ENCODE data around the gene ADGRV1.

Gene ADGRV1

DNA sequence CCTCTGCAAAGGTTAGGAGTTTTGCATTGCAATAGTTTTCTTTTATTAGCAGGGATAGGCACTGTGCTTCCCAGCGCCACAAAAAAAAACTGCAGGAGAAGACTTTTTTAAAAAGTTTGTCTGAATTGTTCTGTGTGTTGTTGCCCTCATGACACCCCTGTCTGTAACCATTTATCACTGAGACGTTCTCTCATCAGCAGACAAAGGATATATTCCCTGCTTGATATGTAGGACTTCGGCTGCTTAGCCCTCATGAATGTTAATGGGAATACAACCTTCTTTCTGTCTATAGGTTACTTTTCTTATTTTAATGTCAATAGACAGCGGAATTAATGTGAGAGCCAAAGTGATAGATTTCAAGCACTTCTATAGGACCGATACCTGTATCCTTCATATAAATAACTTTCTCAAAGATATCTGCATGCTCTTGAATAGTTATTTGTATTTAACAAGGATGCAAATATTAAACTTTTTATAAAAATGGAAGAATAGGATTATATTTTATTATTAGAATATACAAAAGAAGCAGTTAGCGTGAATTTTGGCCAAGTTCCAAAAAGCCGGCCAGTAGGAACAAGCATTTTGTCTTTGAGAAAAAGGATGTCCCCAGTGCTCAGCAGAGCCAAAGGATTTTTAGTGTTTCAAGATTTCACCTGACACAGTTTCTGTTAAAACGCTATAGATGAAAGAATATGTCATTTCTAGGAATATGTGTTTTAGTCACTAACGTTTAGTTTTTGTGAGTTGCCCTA, 27.7 kb upstream of the ADGRV1 start:
- Histone ChIP-seq H4K20me1 (peaks cover 26% of the 10 kb centered on the region; the same call in 1 of the 2 replicates), H3K27me3 (no peaks in the 10 kb centered on the region), H3K4me1 (peaks cover 22% of the 10 kb centered on the region), H3K27ac (no peak overlapping the region), H3K36me3 (no peaks in the 10 kb centered on the region; the same call in 1 of the 2 replicates), H3K4me2 (peak overlapping the region; percentile 64), H3K9me3 (no peaks in the 10 kb centered on the region), H3K9ac (no peak overlapping the region), H3K4me3 (0 out of 2 replicates have a peak overlapping the region, but pooled peaks have one; percentile 84)
- no peak for TF ChIP-seq Cebpa-rat (IDR thresholded peaks at IDR 0.05)

- Histone ChIP-seq H4K20me1 (no peaks in the 10 kb centered on the region; the same call in 1 of the 2 replicates), H3K27ac (no peak overlapping the region), H3K9me3 (no peaks in the 10 kb centered on the region), H3K27me3 (no peaks in the 10 kb centered on the region), H3K4me2 (no peak overlapping the region), H3K9ac (no peak overlapping the region), H3K36me3 (no peaks in the 10 kb centered on the region), H3K4me1 (no peaks in the 10 kb centered on the region), H3K4me3 (no peak overlapping the region)
- no peak for TF ChIP-seq Cebpa-rat (IDR thresholded peaks at IDR 0.05)
Observed at GRCh38 chr5:90533794-90534193, 24.8 kb upstream of the ADGRV1 start.

DNA sequence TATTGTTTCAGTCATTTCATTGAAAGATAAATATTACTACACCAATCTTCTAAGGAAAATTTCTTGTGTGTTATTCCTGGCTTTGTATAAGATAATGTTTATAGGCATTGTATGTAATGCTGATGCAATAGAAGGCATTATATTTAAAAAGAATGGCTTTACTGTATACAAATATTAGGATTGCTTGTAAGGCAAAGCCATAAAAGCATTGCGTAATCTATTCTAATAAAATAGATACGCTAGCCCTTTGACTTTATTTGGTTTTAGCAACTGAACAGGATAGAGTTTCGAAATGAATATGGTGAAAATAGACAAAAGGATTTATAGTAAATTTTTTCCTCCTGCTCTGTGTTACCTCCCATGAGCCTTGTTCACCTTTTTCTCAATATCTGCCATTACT, 23.7 kb upstream of the ADGRV1 start:
- Histone ChIP-seq H3K27me3 (no peaks in the 10 kb centered on the region), H3K4me1 (no peaks in the 10 kb centered on the region), H3K36me3 (no peaks in the 10 kb centered on the region), H3K4me3 (no peak overlapping the region), H3K9ac (no peak overlapping the region), H4K20me1 (no peaks in the 10 kb centered on the region), H3K27ac (no peak overlapping the region), H3K4me2 (no peak overlapping the region), H3K9me3 (no peaks in the 10 kb centered on the region)
- TF ChIP-seq Cebpa-rat (IDR thresholded peaks at IDR 0.05), result peak; percentile 37; the same call in 1 of the 2 replicates

DNA sequence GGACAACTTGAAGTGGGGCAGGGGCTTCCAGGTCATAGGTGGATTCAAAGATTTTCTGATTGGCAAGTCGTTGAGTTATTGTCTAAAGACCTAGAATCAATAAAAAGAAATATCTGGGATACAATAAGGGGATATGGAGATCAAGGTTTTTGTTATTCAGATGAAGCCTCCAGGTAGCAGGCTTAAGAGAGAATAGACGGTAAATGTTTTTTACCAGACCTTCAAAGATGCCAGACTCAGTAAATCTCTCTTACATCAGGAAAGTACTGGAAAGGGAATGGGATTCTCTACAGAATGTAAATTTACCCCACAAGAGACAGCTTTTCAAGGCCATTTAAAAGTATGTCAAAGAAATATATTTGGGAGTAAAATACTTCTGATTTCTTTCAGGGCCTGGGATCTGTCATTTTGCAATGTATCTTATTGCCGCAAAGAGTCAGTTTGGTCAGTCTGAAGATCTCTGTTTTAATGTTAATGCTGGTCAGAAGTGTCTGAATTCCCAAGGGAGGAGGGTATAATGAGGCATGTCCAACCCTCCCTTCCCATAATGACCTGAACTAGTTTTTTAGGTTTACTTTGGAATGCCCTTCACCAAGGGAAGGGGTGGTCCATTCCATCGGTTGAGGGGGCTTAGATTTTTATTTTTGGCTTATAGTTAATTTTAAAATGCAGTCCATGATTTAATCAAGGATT, 15.6 kb upstream of the ADGRV1 start:
- Histone ChIP-seq H3K27me3 (no peaks in the 10 kb centered on the region), H3K9ac (no peak overlapping the region), H3K9me3 (no peaks in the 10 kb centered on the region), H3K27ac (no peak overlapping the region), H3K4me2 (no peak overlapping the region), H4K20me1 (no peaks in the 10 kb centered on the region), H3K4me3 (no peak overlapping the region), H3K4me1 (no peaks in the 10 kb centered on the region), H3K36me3 (no peaks in the 10 kb centered on the region)
- TF ChIP-seq Cebpa-rat (IDR thresholded peaks at IDR 0.05), result no peak

DNA sequence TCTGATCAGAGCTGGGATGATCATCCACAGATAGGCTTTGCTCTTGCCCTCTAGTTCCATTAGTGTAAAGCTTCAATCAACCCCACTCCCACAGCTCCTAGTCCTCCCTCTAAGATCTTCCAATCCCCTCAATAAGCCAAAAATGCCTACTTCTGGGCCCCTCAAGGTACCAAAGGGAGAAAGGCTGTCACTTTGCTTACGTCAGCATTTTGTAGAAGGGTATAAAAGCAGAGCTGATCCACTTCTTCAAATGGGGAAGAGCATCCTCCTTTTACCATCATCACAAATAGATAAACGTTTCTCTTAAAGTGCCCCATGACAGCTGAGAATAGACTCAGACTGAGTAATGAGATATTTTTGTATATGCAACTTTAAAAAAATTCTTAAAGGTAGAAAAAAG, 13.1 kb upstream of the ADGRV1 start:
- no peak overlapping the region for H3K4me2 ChIP-seq
- no peaks in the 10 kb centered on the region for H3K9me3 ChIP-seq
- peaks cover 2% of the 10 kb centered on the region; the same call in 1 of the 2 replicates for H3K4me1 ChIP-seq
- H4K20me1 ChIP-seq, result no peaks in the 10 kb centered on the region
- no peaks in the 10 kb centered on the region for H3K27me3 ChIP-seq
- TF ChIP-seq Cebpa-rat (IDR thresholded peaks at IDR 0.05), result no peak
- no peak overlapping the region for H3K9ac ChIP-seq
- H3K4me3 ChIP-seq, result no peak overlapping the region
- H3K27ac ChIP-seq, result no peak overlapping the region
- H3K36me3 ChIP-seq, result no peaks in the 10 kb centered on the region

- peaks cover 10% of the 10 kb centered on the region; the same call in 1 of the 2 replicates for H3K4me1 ChIP-seq
- no peak overlapping the region for H3K4me2 ChIP-seq
- no peak overlapping the region for H3K4me3 ChIP-seq
- no peaks in the 10 kb centered on the region for H3K36me3 ChIP-seq
- no peak overlapping the region for H3K9ac ChIP-seq
- no peaks in the 10 kb centered on the region for H4K20me1 ChIP-seq
- TF ChIP-seq Cebpa-rat (IDR thresholded peaks at IDR 0.05), result no peak
- H3K9me3 ChIP-seq, result no peaks in the 10 kb centered on the region
- H3K27me3 ChIP-seq, result no peaks in the 10 kb centered on the region
- H3K27ac ChIP-seq, result no peak overlapping the region
Observed at GRCh38 chr5:90546216-90546837, 12.3 kb upstream of the ADGRV1 start.

- Histone ChIP-seq H3K4me3 (no peak overlapping the region), H3K4me1 (peaks cover 15% of the 10 kb centered on the region; the same call in 1 of the 2 replicates), H3K9ac (no peak overlapping the region), H4K20me1 (no peaks in the 10 kb centered on the region), H3K9me3 (no peaks in the 10 kb centered on the region), H3K4me2 (no peak overlapping the region), H3K36me3 (no peaks in the 10 kb centered on the region), H3K27me3 (no peaks in the 10 kb centered on the region), H3K27ac (no peak overlapping the region)
- TF ChIP-seq Cebpa-rat (IDR thresholded peaks at IDR 0.05), result no peak
Observed at GRCh38 chr5:90547072-90547536, 11.5 kb upstream of the ADGRV1 start.

- no peak overlapping the region for H3K27ac ChIP-seq
- H4K20me1 ChIP-seq, result no peaks in the 10 kb centered on the region
- H3K4me3 ChIP-seq, result no peak overlapping the region
- H3K4me2 ChIP-seq, result no peak overlapping the region
- no peaks in the 10 kb centered on the region for H3K27me3 ChIP-seq
- H3K4me1 ChIP-seq, result peaks cover 15% of the 10 kb centered on the region; the same call in 1 of the 2 replicates
- no peaks in the 10 kb centered on the region for H3K9me3 ChIP-seq
- no peak overlapping the region for H3K9ac ChIP-seq
- no peak for TF ChIP-seq Cebpa-rat (IDR thresholded peaks at IDR 0.05)
- no peaks in the 10 kb centered on the region for H3K36me3 ChIP-seq
Observed at GRCh38 chr5:90548069-90548593, 10.5 kb upstream of the ADGRV1 start.

DNA sequence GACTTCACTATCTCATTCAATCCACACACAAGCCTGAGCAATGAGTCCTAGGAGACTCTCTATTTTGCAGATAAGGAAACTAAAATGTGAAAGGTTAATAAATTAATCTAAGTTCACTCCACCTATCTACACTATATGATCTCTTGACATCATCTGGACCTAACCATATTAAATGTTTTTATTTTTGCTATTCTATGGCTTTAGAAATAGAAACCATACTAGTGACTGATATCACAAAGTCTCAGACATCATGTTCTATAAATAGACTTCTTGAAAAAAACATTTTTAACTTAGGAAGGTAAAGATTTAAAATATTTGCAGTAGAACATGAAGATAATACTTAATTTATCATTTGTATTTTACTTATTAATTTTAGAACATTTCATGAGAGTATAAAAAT, 9.4 kb upstream of the ADGRV1 start:
- Histone ChIP-seq H3K27me3 (no peaks in the 10 kb centered on the region), H3K4me1 (peaks cover 15% of the 10 kb centered on the region; the same call in 1 of the 2 replicates), H3K4me2 (no peak overlapping the region)

More for the DNA sequence above, 9.4 kb upstream of the ADGRV1 start:
- H3K36me3 ChIP-seq, result no peaks in the 10 kb centered on the region
- H3K4me3 ChIP-seq, result no peak overlapping the region
- no peak overlapping the region for H3K27ac ChIP-seq
- TF ChIP-seq Cebpa-rat (IDR thresholded peaks at IDR 0.05), result no peak
- H3K9me3 ChIP-seq, result no peaks in the 10 kb centered on the region
- no peaks in the 10 kb centered on the region for H4K20me1 ChIP-seq
- H3K9ac ChIP-seq, result no peak overlapping the region
